OCI-M2 (cell line): ENCODE results near the gene GFRA1.

Experiments used
- DNase-seq: peaks from one replicate; lab custom pipeline; 2025; ENCODE audit not compliant: unreplicated experiment; lab: John Stamatoyannopoulos, UW

The GFRA1 gene

GRCh38 chr10:116163333-116164131 is 109.5 kb downstream of the GFRA1 start:
- no peak for DNase-seq

- no peak for DNase-seq
Measured at GRCh38 chr10:116162851-116163250, 110.2 kb downstream of the GFRA1 start.

- DNase-seq: no peak
Measured at GRCh38 chr10:116160271-116160670, 112.7 kb downstream of the GFRA1 start.

GRCh38 chr10:116159197-116159596 is 113.8 kb downstream of the GFRA1 start:
- no peak for DNase-seq

GRCh38 chr10:116158036-116158435 is 115.0 kb downstream of the GFRA1 start:
- DNase-seq: no peak

GRCh38 chr10:116157485-116157884 is 115.5 kb downstream of the GFRA1 start:
- DNase-seq: no peak

GRCh38 chr10:116156819-116157218 is 116.2 kb downstream of the GFRA1 start:
- DNase-seq: no peak

- DNase-seq: no peak
Measured at GRCh38 chr10:116155191-116155590, 117.8 kb downstream of the GFRA1 start.

GRCh38 chr10:116154651-116155050 is 118.4 kb downstream of the GFRA1 start:
- DNase-seq: no peak

- DNase-seq: no peak
Measured at GRCh38 chr10:116151076-116151475, 121.9 kb downstream of the GFRA1 start.

GRCh38 chr10:116150606-116151005 is 122.4 kb downstream of the GFRA1 start:
- DNase-seq: no peak

- no peak for DNase-seq
Measured at GRCh38 chr10:116147147-116147905, 125.7 kb downstream of the GFRA1 start.

GRCh38 chr10:116146372-116147140 is 126.5 kb downstream of the GFRA1 start:
- DNase-seq: no peak

- DNase-seq: no peak
Measured at GRCh38 chr10:116143673-116144222, 129.3 kb downstream of the GFRA1 start.

- no peak for DNase-seq
Measured at GRCh38 chr10:116141855-116142254, 131.2 kb downstream of the GFRA1 start.

- no peak for DNase-seq
Measured at GRCh38 chr10:116141246-116141645, 131.8 kb downstream of the GFRA1 start.

- DNase-seq: no peak
Measured at GRCh38 chr10:116139886-116140285, 133.1 kb downstream of the GFRA1 start.

GRCh38 chr10:116138897-116139296 is 134.1 kb downstream of the GFRA1 start:
- no peak for DNase-seq

GRCh38 chr10:116136261-116136660 is 136.7 kb downstream of the GFRA1 start:
- no peak for DNase-seq

- no peak for DNase-seq
Measured at GRCh38 chr10:116134322-116134721, 138.7 kb downstream of the GFRA1 start.

GRCh38 chr10:116133634-116134033 is 139.4 kb downstream of the GFRA1 start:
- no peak for DNase-seq
